Liver (tissue), 9 donors: ENCODE measurements around the gene NFATC4. TPM values are rescaled to one million over a fixed set of nuclear protein-coding genes. Genes with fewer than 3 reads are reported as not detected.

ENCODE experiments used
- DNase-seq: peaks from one replicate; pipeline ENCODE4 v3.0.0-alpha.2; 2017; ENCODE audit warnings: low spot score
- H3K27ac ChIP-seq, 2 donors: one replicate each; pipeline ENCODE4 v1.7.0; 2013; ENCODE audit warnings: inconsistent platforms in 2 of 2, low read length in 2 of 2, control low read depth in 1 of 2, low read depth in 1 of 2, mild to moderate bottlenecking in 1 of 2
- H3K27me3 ChIP-seq, 4 donors: one replicate each; pipeline versions ENCODE4 v1.6.1 to v1.7.0; 2013; ENCODE audit warnings: low read length in 3 of 4, inconsistent platforms in 1 of 4, mild to moderate bottlenecking in 1 of 4, moderate library complexity in 1 of 4; ENCODE audit not compliant: control insufficient read depth in 4 of 4, insufficient read depth in 4 of 4
- H3K36me3 ChIP-seq, 4 donors: one replicate each; pipeline versions ENCODE4 v1.6.1 to v1.7.0; 2013; ENCODE audit warnings: low read length in 3 of 4, mild to moderate bottlenecking in 3 of 4, low read depth in 1 of 4, moderate library complexity in 1 of 4; ENCODE audit not compliant: control insufficient read depth in 4 of 4, insufficient read depth in 3 of 4
- H3K4me1 ChIP-seq, 4 donors: one replicate each; pipeline versions ENCODE4 v1.6.1 to v1.7.0; 2013; ENCODE audit warnings: low read length in 3 of 4, mild to moderate bottlenecking in 3 of 4, moderate library complexity in 1 of 4; ENCODE audit not compliant: control insufficient read depth in 4 of 4, insufficient read depth in 4 of 4
- H3K4me3 ChIP-seq, 3 donors: one replicate each; pipeline versions ENCODE4 v1.6.1 to v1.7.0; 2013; ENCODE audit warnings: low read length in 3 of 3, control low read depth in 1 of 3, low read depth in 1 of 3, mild to moderate bottlenecking in 1 of 3
- H3K9ac ChIP-seq, 2 donors: one replicate each; pipeline ENCODE4 v1.7.0; 2013; ENCODE audit warnings: low read length in 2 of 2, mild to moderate bottlenecking in 2 of 2, moderate library complexity in 2 of 2, control low read depth in 1 of 2, low read depth in 1 of 2
- H3K9me3 ChIP-seq, 4 donors: one replicate each; pipeline versions ENCODE4 v1.6.1 to v1.7.0; 2013; ENCODE audit warnings: low read length in 3 of 4; ENCODE audit not compliant: control insufficient read depth in 4 of 4
- ATF3 ChIP-seq: IDR thresholded peaks from 2 replicates; pipeline ENCODE4 v1.6.1; 2016; ENCODE audit warnings: antibody characterized with exemption
- CTCF ChIP-seq: fragments of 150-350 bp; IDR thresholded peaks from 2 replicates; pipeline ENCODE4 v1.5.1; 2017; ENCODE audit warnings: improper control_type of control experiment, low read depth, low read length; ENCODE audit not compliant: missing input control
- FOXA1 ChIP-seq: IDR thresholded peaks from 2 replicates; pipeline ENCODE4 v1.6.1; 2016; ENCODE audit warnings: antibody characterized with exemption
- FOXA2 ChIP-seq: IDR thresholded peaks from 2 replicates; pipeline ENCODE4 v1.6.1; 2016; ENCODE audit warnings: antibody characterized with exemption
- GABPA ChIP-seq, 2 donors: IDR thresholded peaks in 1 of 2; conservative IDR thresholded peaks in 1 of 2; 2 replicates each; pipeline ENCODE4 v1.6.1; 2016; ENCODE audit warnings: antibody characterized with exemption in 2 of 2, mild to moderate bottlenecking in 1 of 2, moderate library complexity in 1 of 2
- HNF4A ChIP-seq, 2 donors: conservative IDR thresholded peaks; 2 replicates each; pipeline ENCODE4 v1.6.1; 2016; ENCODE audit warnings: antibody characterized with exemption in 2 of 2, mild to moderate bottlenecking in 2 of 2
- JUND ChIP-seq, 2 donors: IDR thresholded peaks; 2 replicates each; pipeline ENCODE4 v1.6.1; 2016; ENCODE audit warnings: antibody characterized with exemption in 2 of 2
- MAX ChIP-seq: IDR thresholded peaks from 2 replicates; pipeline ENCODE4 v1.6.1; 2016; ENCODE audit warnings: antibody characterized with exemption
- NR2F2 ChIP-seq: IDR thresholded peaks from 2 replicates; pipeline ENCODE4 v1.6.1; 2016; ENCODE audit warnings: antibody characterized with exemption
- RAD21 ChIP-seq, 2 donors: IDR thresholded peaks; 2 replicates each; pipeline ENCODE4 v1.6.1; 2016; ENCODE audit warnings: antibody characterized with exemption in 2 of 2, mild to moderate bottlenecking in 2 of 2
- REST ChIP-seq: IDR thresholded peaks from 2 replicates; pipeline ENCODE4 v1.6.1; 2016; ENCODE audit warnings: antibody characterized with exemption, mild to moderate bottlenecking
- RXRA ChIP-seq, 2 donors: IDR thresholded peaks; 2 replicates each; pipeline ENCODE4 v1.6.1; 2017 to 2018; ENCODE audit warnings: antibody characterized with exemption in 2 of 2, mild to moderate bottlenecking in 1 of 2
- SP1 ChIP-seq: IDR thresholded peaks from 2 replicates; pipeline ENCODE4 v1.6.1; 2018; ENCODE audit warnings: antibody characterized with exemption, mild to moderate bottlenecking
- TAF1 ChIP-seq: conservative IDR thresholded peaks from 2 replicates; pipeline ENCODE4 v1.6.1; 2016; ENCODE audit warnings: antibody characterized with exemption, mild to moderate bottlenecking
- ZBTB33 ChIP-seq: IDR thresholded peaks from 2 replicates; pipeline ENCODE4 v1.6.1; 2016; ENCODE audit warnings: antibody characterized with exemption
- WGBS: extraction: QIAGEN DNeasy Blood & Tissue Kit; methylation state at CpG from one replicate; pipeline ENCODE4 v1.1.7; 2013; 5-methylcytosine and 5-hydroxymethylcytosine counted together
- polyA plus RNA-seq, 2 donors: library from polyadenylated mRNA; stranded (reverse) in 1 of 2; unstranded in 1 of 2; fragments of 200-250 nt in 1 of 2; fragments of >200 nt in 1 of 2; fragmentation: Nextera tagmentation in 1 of 2; extraction: Ambion mirVana in 1 of 2; gene quantifications; one replicate each; pipeline versions ENCODE4 v1.2.1 to v1.2.3, GENCODE V29; 2013 to 2015
- total RNA-seq, 2 donors: library from RNA; depleted of rRNA; stranded (reverse); fragments of >200 nt; gene quantifications; one replicate each; pipeline ENCODE4 v1.2.3, GENCODE V29; 2014
- donor health status: healthy.
- donor health status: healthy.
- donor health status: healthy.
- donor health status: healthy.
- donor health status: healthy.

The NFATC4 gene
- total and polyA plus RNA-seq, 4 donors, result 1.0 to 3.6 (median 1.8) TPM

- TF ChIP-seq ZBTB33 (no peak), RAD21 (IDR thresholded peaks at IDR 0.05) (no peak), RXRA (IDR thresholded peaks at IDR 0.05) (no peak), FOXA2 (no peak), JUND (IDR thresholded peaks at IDR 0.05) (no peak)
Measured at GRCh38 chr14:24390701-24391468, 22.9 kb downstream of the NFATC4 start (continued).

GRCh38 chr14:24392325-24393091, 24.5 kb downstream of the NFATC4 start:
- H3K4me3 ChIP-seq, result no peak overlapping the region
- no peak overlapping the region for H3K27ac ChIP-seq
- no peaks in the 10 kb centered on the region for H3K27me3 ChIP-seq
- no peak for TF ChIP-seq SP1
- no peak for TF ChIP-seq RXRA (IDR thresholded peaks at IDR 0.05)
- no peak for TF ChIP-seq GABPA (IDR thresholded peaks at IDR 0.05 in 1 of 2, conservative IDR thresholded peaks at IDR 0.05 in 1 of 2)
- TF ChIP-seq REST, result no peak
- TF ChIP-seq MAX, result no peak
- no peak for TF ChIP-seq NR2F2
- no peak for TF ChIP-seq FOXA2
- TF ChIP-seq HNF4A (conservative IDR thresholded peaks at IDR 0.05), result no peak
- no peak for TF ChIP-seq ATF3
- no peak for TF ChIP-seq FOXA1
- no peak for TF ChIP-seq TAF1
- no peak for TF ChIP-seq ZBTB33
- no peak for TF ChIP-seq RAD21 (IDR thresholded peaks at IDR 0.05)
- no peak for TF ChIP-seq CTCF
- H3K36me3 ChIP-seq, result no peaks in the 10 kb centered on the region
- no peaks in the 10 kb centered on the region for H3K9me3 ChIP-seq
- no peak overlapping the region for H3K9ac ChIP-seq
- peaks cover 0 to 9% (median 3%) of the 10 kb centered on the region in 4 donors for H3K4me1 ChIP-seq
- DNase-seq, result no peak
- WGBS, result 73% methylated on average over 8 of the region's 8 CpGs
